PC-3 (cell line): ENCODE results near the gene RIMBP3B.
"Not testable (repeated sequence)": the region's sequence is repeated elsewhere in the genome, so short reads cannot be mapped to it uniquely, and the experiment has no call there.

Experiments
- EZH2 ChIP-seq: fragments of 300-600 bp; sonication (generic); IDR thresholded peaks from one replicate; pipeline ENCODE4 v1.6.1; 2017; ENCODE audit warnings: antibody characterized with exemption, mild to moderate bottlenecking, low read length; ENCODE audit not compliant: unreplicated experiment
- TF ChIP-seq, protein P1 (sequence below): fragments of 300-600 bp; sonication (generic); conservative IDR thresholded peaks from 2 replicates; pipeline ENCODE4 v1.5.1; 2017; ENCODE audit warnings: antibody characterized with exemption, low read depth, mild to moderate bottlenecking, low read length

DNA sequence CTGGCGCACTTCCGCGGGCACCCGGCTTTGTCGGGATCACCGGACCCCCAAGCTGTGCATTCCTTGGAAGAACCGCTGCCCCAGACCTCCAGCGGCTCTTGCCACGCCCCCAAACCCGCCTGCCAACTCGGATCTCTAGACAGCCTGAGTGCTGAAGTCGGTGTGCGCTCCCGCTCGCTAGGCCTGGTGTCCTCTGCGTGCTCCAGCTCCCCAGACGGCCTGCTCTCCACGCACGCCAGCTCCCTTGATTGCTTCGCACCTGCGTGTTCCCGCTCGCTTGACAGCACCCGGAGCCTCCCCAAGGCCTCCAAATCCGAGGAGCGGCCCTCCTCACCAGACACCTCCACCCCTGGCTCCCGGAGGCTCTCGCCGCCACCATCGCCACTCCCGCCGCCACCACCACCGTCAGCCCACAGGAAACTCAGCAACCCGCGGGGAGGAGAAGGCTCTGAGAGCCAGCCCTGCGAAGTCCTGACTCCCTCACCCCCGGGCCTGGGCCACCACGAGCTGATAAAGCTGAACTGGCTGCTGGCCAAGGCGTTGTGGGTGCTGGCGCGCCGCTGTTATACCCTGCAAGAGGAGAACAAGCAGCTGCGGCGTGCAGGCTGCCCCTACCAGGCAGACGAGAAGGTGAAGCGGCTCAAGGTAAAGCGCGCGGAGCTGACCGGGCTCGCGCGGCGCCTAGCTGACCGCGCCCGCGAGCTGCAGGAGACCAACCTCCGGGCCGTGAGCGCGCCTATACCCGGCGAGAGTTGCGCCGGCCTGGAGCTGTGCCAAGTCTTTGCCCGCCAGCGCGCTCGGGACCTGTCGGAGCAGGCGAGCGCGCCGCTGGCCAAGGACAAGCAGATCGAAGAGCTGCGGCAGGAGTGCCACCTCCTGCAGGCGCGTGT lies 1.2 kb downstream of the RIMBP3B start:
- TF ChIP-seq, protein P1, sequence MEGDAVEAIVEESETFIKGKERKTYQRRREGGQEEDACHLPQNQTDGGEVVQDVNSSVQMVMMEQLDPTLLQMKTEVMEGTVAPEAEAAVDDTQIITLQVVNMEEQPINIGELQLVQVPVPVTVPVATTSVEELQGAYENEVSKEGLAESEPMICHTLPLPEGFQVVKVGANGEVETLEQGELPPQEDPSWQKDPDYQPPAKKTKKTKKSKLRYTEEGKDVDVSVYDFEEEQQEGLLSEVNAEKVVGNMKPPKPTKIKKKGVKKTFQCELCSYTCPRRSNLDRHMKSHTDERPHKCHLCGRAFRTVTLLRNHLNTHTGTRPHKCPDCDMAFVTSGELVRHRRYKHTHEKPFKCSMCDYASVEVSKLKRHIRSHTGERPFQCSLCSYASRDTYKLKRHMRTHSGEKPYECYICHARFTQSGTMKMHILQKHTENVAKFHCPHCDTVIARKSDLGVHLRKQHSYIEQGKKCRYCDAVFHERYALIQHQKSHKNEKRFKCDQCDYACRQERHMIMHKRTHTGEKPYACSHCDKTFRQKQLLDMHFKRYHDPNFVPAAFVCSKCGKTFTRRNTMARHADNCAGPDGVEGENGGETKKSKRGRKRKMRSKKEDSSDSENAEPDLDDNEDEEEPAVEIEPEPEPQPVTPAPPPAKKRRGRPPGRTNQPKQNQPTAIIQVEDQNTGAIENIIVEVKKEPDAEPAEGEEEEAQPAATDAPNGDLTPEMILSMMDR, result not testable (repeated sequence)
- not testable (repeated sequence) for TF ChIP-seq EZH2
